ENCODE results near the gene PRDX1.

The PRDX1 gene

GRCh38 chr1:45552331-45552730, 30.6 kb upstream of the PRDX1 start:
- H3K36me3 ChIP-seq (ENCODE audit: insufficient read depth, low read length), result peaks cover 11% of the 10 kb centered on the region; the same call in 1 of the 2 replicates
- peaks cover 7% of the 10 kb centered on the region for H3K4me1 ChIP-seq (ENCODE audit: control insufficient read depth, insufficient read depth, low read length, unreplicated experiment)
- H3K27me3 ChIP-seq (ENCODE audit: insufficient read depth, low read length), result no peaks in the 10 kb centered on the region
- peaks cover 30% of the 10 kb centered on the region for H3K79me2 ChIP-seq (ENCODE audit: control insufficient read depth, insufficient read depth, low read length, unreplicated experiment)
- no peak overlapping the region for H3K27ac ChIP-seq (ENCODE audit: low read depth, low read length)
- no peak overlapping the region for H2AFZ ChIP-seq (ENCODE audit: low read length, unreplicated experiment)
- peak overlapping the region; percentile 97 for H3K4me3 ChIP-seq (ENCODE audit: low read depth, low read length)

- Histone ChIP-seq H2AFZ (ENCODE audit: low read length, unreplicated experiment) (no peak overlapping the region), H3K4me3 (ENCODE audit: low read depth, low read length) (peak overlapping the region; percentile 97)
Observed at GRCh38 chr1:45551684-45552083, 30.0 kb upstream of the PRDX1 start.

GRCh38 chr1:45550401-45551351, 29.0 kb upstream of the PRDX1 start, which contains the start of gene AKR1A1:
Gene AKR1A1, plus strand, starts transcription at chr1:45550826. Its CDS starts 10,969 bp downstream, at chr1:45561795.
- H3K79me2 ChIP-seq (ENCODE audit: control insufficient read depth, insufficient read depth, low read length, unreplicated experiment), result peaks cover 26% of the 10 kb centered on the region
- peak within 1 kb of the TSS; percentile 99 for H2AFZ ChIP-seq (ENCODE audit: low read length, unreplicated experiment)
- H3K4me3 ChIP-seq (ENCODE audit: low read depth, low read length), result peak within 1 kb of the TSS; percentile 97
- H3K27me3 ChIP-seq (ENCODE audit: insufficient read depth, low read length), result no peaks in the 10 kb centered on the region
- peaks cover 7% of the 10 kb centered on the region for H3K4me1 ChIP-seq (ENCODE audit: control insufficient read depth, insufficient read depth, low read length, unreplicated experiment)
- H3K36me3 ChIP-seq (ENCODE audit: insufficient read depth, low read length), result peaks cover 7% of the 10 kb centered on the region; the same call in 1 of the 2 replicates
- peak within 1 kb of the TSS; percentile 85 for H3K27ac ChIP-seq (ENCODE audit: low read depth, low read length)

More at GRCh38 chr1:45551684-45552083, 30.0 kb upstream of the PRDX1 start:
- peaks cover 11% of the 10 kb centered on the region; the same call in 1 of the 2 replicates for H3K36me3 ChIP-seq (ENCODE audit: insufficient read depth, low read length)
- H3K4me1 ChIP-seq (ENCODE audit: control insufficient read depth, insufficient read depth, low read length, unreplicated experiment), result peaks cover 7% of the 10 kb centered on the region
- peaks cover 27% of the 10 kb centered on the region for H3K79me2 ChIP-seq (ENCODE audit: control insufficient read depth, insufficient read depth, low read length, unreplicated experiment)
- no peak overlapping the region for H3K27ac ChIP-seq (ENCODE audit: low read depth, low read length)
- H3K27me3 ChIP-seq (ENCODE audit: insufficient read depth, low read length), result no peaks in the 10 kb centered on the region

- Histone ChIP-seq H2AFZ (ENCODE audit: low read length, unreplicated experiment) (peak overlapping the region; percentile 30), H3K27ac (ENCODE audit: low read depth, low read length) (no peak overlapping the region), H3K79me2 (ENCODE audit: control insufficient read depth, insufficient read depth, low read length, unreplicated experiment) (no peaks in the 10 kb centered on the region), H3K27me3 (ENCODE audit: insufficient read depth, low read length) (no peaks in the 10 kb centered on the region), H3K36me3 (ENCODE audit: insufficient read depth, low read length) (no peaks in the 10 kb centered on the region), H3K4me1 (ENCODE audit: control insufficient read depth, insufficient read depth, low read length, unreplicated experiment) (peaks cover 5% of the 10 kb centered on the region), H3K4me3 (ENCODE audit: low read depth, low read length) (no peak overlapping the region)
Observed at GRCh38 chr1:45545553-45546310, 24.0 kb upstream of the PRDX1 start.

GRCh38 chr1:45545019-45545493, 23.4 kb upstream of the PRDX1 start:
- Histone ChIP-seq H3K27ac (ENCODE audit: low read depth, low read length) (no peak overlapping the region), H2AFZ (ENCODE audit: low read length, unreplicated experiment) (peak overlapping the region; percentile 30), H3K4me1 (ENCODE audit: control insufficient read depth, insufficient read depth, low read length, unreplicated experiment) (peaks cover 5% of the 10 kb centered on the region)

GRCh38 chr1:45544530-45544929, 22.8 kb upstream of the PRDX1 start:
- no peaks in the 10 kb centered on the region for H3K36me3 ChIP-seq (ENCODE audit: insufficient read depth, low read length)
- H3K4me1 ChIP-seq (ENCODE audit: control insufficient read depth, insufficient read depth, low read length, unreplicated experiment), result peaks cover 5% of the 10 kb centered on the region
- H2AFZ ChIP-seq (ENCODE audit: low read length, unreplicated experiment), result no peak overlapping the region
- H3K27ac ChIP-seq (ENCODE audit: low read depth, low read length), result no peak overlapping the region
- H3K79me2 ChIP-seq (ENCODE audit: control insufficient read depth, insufficient read depth, low read length, unreplicated experiment), result no peaks in the 10 kb centered on the region
- H3K4me3 ChIP-seq (ENCODE audit: low read depth, low read length), result no peak overlapping the region
- H3K27me3 ChIP-seq (ENCODE audit: insufficient read depth, low read length), result no peaks in the 10 kb centered on the region

More at GRCh38 chr1:45545019-45545493, 23.4 kb upstream of the PRDX1 start:
- H3K36me3 ChIP-seq (ENCODE audit: insufficient read depth, low read length), result no peaks in the 10 kb centered on the region
- H3K4me3 ChIP-seq (ENCODE audit: low read depth, low read length), result no peak overlapping the region
- no peaks in the 10 kb centered on the region for H3K27me3 ChIP-seq (ENCODE audit: insufficient read depth, low read length)
- H3K79me2 ChIP-seq (ENCODE audit: control insufficient read depth, insufficient read depth, low read length, unreplicated experiment), result no peaks in the 10 kb centered on the region

- Histone ChIP-seq H3K4me3 (ENCODE audit: low read depth, low read length) (no peak overlapping the region), H3K27me3 (ENCODE audit: insufficient read depth, low read length) (no peaks in the 10 kb centered on the region), H3K4me1 (ENCODE audit: control insufficient read depth, insufficient read depth, low read length, unreplicated experiment) (peaks cover 5% of the 10 kb centered on the region), H2AFZ (ENCODE audit: low read length, unreplicated experiment) (no peak overlapping the region), H3K79me2 (ENCODE audit: control insufficient read depth, insufficient read depth, low read length, unreplicated experiment) (no peaks in the 10 kb centered on the region), H3K27ac (ENCODE audit: low read depth, low read length) (no peak overlapping the region), H3K36me3 (ENCODE audit: insufficient read depth, low read length) (no peaks in the 10 kb centered on the region)
Observed at GRCh38 chr1:45543581-45544417, 22.1 kb upstream of the PRDX1 start.

GRCh38 chr1:45542591-45542990, 20.9 kb upstream of the PRDX1 start:
- Histone ChIP-seq H3K4me1 (ENCODE audit: control insufficient read depth, insufficient read depth, low read length, unreplicated experiment) (peaks cover 5% of the 10 kb centered on the region), H2AFZ (ENCODE audit: low read length, unreplicated experiment) (no peak overlapping the region), H3K36me3 (ENCODE audit: insufficient read depth, low read length) (no peaks in the 10 kb centered on the region), H3K27ac (ENCODE audit: low read depth, low read length) (no peak overlapping the region), H3K4me3 (ENCODE audit: low read depth, low read length) (no peak overlapping the region), H3K27me3 (ENCODE audit: insufficient read depth, low read length) (no peaks in the 10 kb centered on the region), H3K79me2 (ENCODE audit: control insufficient read depth, insufficient read depth, low read length, unreplicated experiment) (no peaks in the 10 kb centered on the region)

GRCh38 chr1:45541193-45541592, 19.5 kb upstream of the PRDX1 start:
- Histone ChIP-seq H3K27me3 (ENCODE audit: insufficient read depth, low read length) (no peaks in the 10 kb centered on the region), H3K27ac (ENCODE audit: low read depth, low read length) (no peak overlapping the region), H2AFZ (ENCODE audit: low read length, unreplicated experiment) (no peak overlapping the region), H3K79me2 (ENCODE audit: control insufficient read depth, insufficient read depth, low read length, unreplicated experiment) (no peaks in the 10 kb centered on the region), H3K4me3 (ENCODE audit: low read depth, low read length) (no peak overlapping the region), H3K36me3 (ENCODE audit: insufficient read depth, low read length) (no peaks in the 10 kb centered on the region), H3K4me1 (ENCODE audit: control insufficient read depth, insufficient read depth, low read length, unreplicated experiment) (peaks cover 5% of the 10 kb centered on the region)

GRCh38 chr1:45536886-45537285, 15.2 kb upstream of the PRDX1 start:
- H3K4me3 ChIP-seq (ENCODE audit: low read depth, low read length), result no peak overlapping the region
- H3K27me3 ChIP-seq (ENCODE audit: insufficient read depth, low read length), result no peaks in the 10 kb centered on the region
- H3K79me2 ChIP-seq (ENCODE audit: control insufficient read depth, insufficient read depth, low read length, unreplicated experiment), result no peaks in the 10 kb centered on the region
- H3K36me3 ChIP-seq (ENCODE audit: insufficient read depth, low read length), result no peaks in the 10 kb centered on the region
- H2AFZ ChIP-seq (ENCODE audit: low read length, unreplicated experiment), result no peak overlapping the region
- no peaks in the 10 kb centered on the region for H3K4me1 ChIP-seq (ENCODE audit: control insufficient read depth, insufficient read depth, low read length, unreplicated experiment)
- no peak overlapping the region for H3K27ac ChIP-seq (ENCODE audit: low read depth, low read length)

Data from ACC112 (cell line).